ENCODE measurements around the gene SGIP1.

The SGIP1 gene

GRCh38 chr1:66617362-66618184, 83.6 kb downstream of the SGIP1 start:
- DNase-seq, result no peak

DNA sequence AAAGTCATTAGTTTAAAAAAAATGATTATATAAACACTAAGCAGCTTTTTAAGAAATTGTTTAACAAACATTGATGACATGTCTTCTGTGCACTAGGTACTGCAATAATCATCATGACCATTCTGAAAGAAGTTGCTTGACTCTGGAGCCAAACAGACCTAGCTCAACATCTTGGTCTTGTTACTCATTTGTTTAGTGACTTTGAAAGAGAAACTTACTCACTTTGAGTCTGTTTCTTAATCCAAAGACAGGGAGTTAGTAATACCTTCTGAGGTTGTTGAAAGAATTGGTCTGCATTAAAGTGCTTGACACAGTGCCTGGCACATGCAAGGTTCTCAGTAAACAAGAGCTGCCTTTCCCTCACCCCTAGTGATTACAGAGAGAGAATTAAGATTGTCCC, 84.4 kb downstream of the SGIP1 start:
- DNase-seq, result no peak

- DNase-seq, result peak; percentile 77
These were observed 89.9 kb downstream of the SGIP1 start for GRCh38 chr1:66623812-66624211.

GRCh38 chr1:66624412-66625060, 90.6 kb downstream of the SGIP1 start:
- DNase-seq, result peak; percentile 57

DNA sequence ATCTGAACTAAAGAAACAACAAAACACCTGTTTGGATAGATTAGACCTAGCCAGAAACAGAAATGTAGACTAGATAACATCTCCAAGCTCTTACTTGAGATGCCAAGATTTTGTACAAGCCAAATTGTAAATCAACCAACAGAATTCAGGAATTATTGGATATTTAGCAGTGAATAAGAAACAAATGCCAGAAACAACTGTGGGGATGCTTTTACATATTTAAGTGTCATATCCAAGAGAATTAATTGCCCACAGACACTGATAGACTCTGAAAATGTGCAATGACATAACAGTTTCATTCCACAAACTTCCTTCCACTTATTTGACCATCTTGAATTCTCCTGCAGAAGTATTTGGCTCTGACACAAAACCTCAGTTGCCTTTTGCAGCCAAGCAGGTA, 92.3 kb downstream of the SGIP1 start:
- no peak for DNase-seq

DNA sequence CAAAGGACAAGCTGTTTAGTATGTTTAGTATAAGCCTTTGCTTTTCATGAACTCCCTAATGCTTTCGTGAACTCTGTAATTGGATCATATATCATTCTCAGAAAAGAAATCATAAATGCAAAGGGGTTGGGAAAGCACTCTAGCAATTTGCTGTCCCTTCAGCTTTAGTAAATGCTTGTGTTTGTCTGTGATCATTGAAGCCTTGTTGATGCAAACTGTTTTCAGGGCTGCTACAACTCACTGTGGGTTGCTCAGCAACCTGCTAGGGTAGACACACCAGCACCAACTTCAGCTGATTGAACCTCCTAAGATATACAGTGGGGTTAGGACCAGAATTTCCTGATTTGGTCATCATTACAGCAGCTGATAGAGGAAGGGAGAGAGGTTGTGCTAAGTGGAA, 95.0 kb downstream of the SGIP1 start:
- no peak for DNase-seq

DNA sequence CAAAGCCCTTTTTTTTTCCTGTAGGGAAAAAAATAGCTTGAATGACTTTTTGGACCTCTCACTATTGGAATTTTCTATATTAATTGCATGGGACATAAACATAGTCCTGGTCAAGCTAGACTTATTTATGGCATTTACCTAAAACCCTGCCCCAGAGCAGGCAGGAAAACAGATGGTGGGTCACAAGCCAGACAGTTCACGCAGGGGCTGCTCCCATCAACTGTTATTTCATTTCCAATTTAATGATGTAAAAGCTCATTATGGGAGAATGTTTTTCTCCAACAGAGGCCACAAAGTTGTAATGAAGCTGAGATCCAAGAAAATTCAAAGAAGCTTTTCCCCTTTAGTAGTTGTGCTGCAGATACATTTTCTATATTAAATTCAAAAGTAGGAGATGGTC, 99.2 kb downstream of the SGIP1 start:
- DNase-seq, result no peak

GRCh38 chr1:66637146-66637545, 103.2 kb downstream of the SGIP1 start:
- DNase-seq, result no peak

- DNase-seq, result no peak
These were observed 108.0 kb downstream of the SGIP1 start for GRCh38 chr1:66641891-66642473.

DNA sequence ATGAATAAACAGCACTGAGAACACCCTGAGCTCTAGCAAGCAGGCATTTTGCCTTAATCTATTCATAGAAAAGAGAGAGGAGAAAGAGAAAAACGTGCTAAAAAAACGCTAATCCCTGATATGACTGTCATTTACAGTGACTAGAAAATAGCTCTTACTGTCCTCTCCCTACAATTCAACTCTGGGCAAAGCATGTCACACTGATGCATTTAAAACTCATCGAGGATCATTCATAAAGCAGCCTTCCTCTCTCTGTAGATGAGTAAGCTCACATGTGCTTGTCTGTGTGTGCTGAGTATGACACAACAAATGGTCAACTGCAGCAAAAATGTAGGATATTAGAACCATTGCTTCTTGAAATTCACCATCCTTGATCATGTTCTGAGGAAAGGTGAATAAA, 109.0 kb downstream of the SGIP1 start:
- no peak for DNase-seq

- DNase-seq, result no peak
These were observed 110.4 kb downstream of the SGIP1 start for GRCh38 chr1:66644331-66644730.

GRCh38 chr1:66648901-66649595, 115.1 kb downstream of the SGIP1 start:
- DNase-seq, result no peak

DNA sequence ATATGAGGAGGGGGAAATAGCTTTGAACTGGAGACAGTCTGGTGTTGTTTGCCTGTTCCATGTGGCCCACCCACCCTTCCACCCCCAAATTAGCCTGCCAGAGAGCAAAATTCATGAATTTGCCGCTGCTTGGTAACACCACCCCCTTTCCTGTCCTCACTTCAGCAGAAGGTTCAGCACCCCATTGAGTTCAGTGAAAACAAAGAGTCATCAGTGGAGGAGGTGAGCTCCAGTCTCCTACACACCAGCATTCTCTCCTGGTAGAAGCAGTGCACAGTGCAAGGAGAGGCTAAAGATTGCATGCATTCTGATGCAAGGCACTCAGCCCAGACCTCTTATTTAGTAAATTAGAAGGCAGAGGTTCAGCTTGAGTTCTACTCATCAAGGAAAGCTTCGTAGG, 118.6 kb downstream of the SGIP1 start:
- DNase-seq, result no peak

DNA sequence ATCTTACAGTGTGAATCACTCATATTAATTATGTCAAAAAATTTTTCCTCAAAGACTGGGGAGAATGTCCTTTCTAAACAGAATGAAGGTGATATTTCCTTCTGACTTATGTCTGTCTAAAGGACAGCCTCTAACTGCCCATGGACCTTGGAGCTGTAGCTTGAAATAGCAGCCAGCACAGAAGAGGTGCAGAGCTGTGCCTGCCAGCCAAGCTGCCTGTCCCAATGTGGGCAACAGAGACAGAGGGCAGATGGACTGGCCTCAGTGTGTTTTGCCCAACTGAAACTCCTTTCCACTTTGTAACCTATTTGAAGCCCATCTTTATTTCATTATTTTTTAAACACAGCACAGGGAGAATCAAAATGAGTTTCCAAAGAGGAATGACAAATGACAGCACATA, 120.7 kb downstream of the SGIP1 start:
- DNase-seq, result no peak

DNA sequence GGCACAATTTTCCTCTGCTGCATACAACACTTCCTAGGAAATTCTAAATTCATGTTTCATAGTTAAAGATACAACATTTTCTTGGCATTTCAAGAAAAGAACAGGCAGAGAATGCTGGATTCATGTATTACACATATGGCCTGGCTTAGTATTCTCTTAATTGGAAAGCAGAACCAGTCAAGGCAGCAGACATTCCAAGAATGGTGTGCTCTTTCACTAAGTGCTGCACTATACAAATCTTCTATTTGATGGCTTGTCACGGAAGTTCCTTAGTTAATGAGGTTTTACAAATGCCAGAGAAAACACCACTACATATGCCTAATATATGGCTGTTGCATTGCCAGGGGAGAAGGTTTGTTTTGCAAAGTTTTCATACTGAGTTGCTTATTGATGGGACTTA, 137.5 kb downstream of the SGIP1 start:
- no peak for DNase-seq

DNA sequence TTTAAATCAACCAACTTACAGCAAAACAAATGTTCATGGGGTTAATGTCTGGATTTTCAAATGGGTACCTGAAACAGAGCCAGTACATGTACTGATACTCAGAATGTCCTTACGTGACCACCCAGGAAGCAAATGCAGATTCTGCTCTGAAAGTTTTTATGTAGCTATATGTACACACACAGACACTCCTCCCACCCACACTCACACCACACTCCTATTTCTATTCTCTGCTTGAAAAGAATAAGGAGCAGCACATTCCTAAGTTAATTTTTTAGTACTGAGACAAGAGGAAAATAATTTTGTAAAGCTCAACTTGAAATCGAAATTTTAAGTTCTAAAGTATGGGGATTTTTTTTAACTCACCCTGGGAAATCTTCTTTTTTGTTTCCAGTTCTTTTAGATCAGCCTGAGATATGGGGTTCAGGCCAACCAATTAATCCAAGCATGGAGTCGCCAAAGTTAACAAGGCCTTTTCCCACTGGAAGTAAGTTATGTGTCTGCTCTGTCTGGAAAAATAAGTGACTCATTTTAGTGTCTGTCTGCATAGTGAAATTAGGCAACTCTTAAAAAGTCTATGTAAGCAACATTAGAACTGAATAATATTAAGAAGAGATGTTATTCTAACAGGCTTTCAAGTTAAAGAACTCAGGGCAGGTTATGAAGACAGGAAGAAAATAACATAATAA, 142.8 kb downstream of the SGIP1 start:
- no peak for DNase-seq

- DNase-seq, result no peak
These were observed 144.2 kb downstream of the SGIP1 start for GRCh38 chr1:66678146-66678545.

DNA sequence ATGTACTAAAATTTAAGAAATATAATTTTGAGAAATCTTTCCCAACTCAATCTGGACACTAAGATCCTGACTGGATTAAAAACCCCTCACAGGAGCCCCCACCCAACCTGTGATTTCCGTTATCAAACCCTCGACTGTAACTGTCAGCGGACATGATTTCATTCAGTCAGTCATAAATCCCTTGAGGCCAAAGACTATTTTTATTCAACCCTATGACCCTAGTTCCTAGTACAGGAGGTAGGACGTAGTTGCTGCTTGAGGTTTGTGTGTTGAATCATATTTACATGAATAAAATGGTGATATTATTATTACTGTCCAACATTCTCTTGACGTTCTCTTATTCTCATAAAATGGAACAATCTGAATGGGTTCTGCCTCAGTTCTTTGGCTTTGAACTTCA, 145.2 kb downstream of the SGIP1 start:
- no peak for DNase-seq

DNA sequence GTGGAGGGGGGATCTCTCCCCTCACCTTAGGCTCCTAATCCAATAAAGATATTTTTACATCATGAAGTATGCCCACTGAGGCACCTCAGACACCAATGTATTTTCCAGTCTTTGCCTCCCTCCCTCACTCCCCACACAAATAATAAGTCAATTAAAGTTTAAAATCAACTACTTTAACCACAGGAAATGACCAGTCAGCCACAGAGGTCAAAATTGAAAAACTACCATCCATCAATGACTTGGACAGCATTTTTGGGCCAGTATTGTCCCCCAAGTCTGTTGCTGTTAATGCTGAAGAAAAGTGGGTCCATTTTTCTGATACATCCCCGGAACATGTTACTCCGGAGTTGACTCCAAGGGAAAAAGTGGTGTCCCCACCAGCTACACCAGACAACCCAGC, 147.7 kb downstream of the SGIP1 start:
- no peak for DNase-seq

GRCh38 chr1:66682106-66682505, 148.2 kb downstream of the SGIP1 start:
- no peak for DNase-seq

DNA sequence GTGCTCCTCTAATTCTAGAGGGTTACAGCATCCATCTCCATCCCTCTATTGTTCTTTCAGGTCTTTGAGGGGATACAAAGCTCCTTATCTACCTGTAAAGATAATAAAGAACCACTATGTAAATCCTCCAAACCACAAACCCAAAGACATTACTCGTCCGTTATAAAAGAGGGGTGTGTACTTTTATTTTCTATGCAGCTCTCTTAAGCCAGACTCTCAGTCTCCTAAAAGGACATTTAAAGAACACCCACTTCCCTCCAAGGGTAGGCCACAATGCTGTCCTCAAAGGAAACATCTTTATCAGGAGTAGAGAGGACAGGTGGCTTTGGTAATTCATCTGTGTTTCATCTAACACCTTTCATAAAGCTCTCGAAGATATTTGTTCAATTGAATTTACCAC, 150.4 kb downstream of the SGIP1 start:
- DNase-seq, result peak; percentile 11

DNA sequence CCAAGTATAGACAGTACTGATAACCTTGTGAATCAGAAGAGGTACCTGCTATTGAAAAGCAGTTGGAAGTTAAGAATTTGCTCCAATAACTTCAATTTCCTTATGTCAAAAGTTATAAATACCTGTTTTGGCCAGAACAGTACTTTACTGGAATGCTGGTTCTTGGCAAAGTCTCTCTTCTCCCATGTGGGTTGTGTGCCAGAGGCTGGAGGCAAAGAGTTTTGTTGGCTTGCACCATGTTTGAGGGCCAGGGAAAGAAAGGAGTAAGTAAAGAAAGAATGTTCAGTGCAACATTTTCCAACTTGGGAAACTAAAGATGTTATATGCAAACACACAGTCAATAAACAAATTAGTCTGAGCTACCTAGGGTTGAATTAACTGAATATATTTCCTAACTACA, 151.3 kb downstream of the SGIP1 start:
- no peak for DNase-seq

DNA sequence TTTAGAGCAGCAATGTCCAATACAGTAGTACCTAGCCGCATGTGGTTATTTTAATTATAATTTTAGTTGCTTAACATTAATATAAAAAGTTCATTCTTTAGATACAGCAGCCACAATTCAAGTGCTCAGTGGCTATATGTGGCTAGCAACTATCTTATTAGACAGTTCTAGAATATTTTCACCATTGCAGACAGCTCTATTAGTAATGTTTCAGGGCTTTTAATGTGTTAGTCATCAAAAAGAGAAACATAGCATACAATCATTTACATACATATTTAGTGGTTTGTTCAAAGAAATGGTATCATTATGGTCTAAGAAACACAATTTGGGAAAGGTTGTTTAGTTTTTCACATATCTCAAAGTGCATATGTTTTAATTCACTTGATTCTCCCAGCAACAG, 151.7 kb downstream of the SGIP1 start:
- no peak for DNase-seq
